BLaER1 treated with 17β-estradiol and CSF1 and Interleukin-3, amounts not matched to agents 10 nM and 100 nM (cell line): ENCODE data around the gene ADCYAP1R1.

Experiments used
- H3K27ac ChIP-seq, 11 experiments: shearing (Covaris generic); formaldehyde crosslinking; 2 replicates each; pipeline ENCODE4 v1.8.1; 2022
- H3K27me3 ChIP-seq, 11 experiments: shearing (Covaris generic); formaldehyde crosslinking; 2 replicates each; pipeline ENCODE4 v1.8.1; 2022
- H3K36me3 ChIP-seq, 11 experiments: shearing (Covaris generic); formaldehyde crosslinking; 2 replicates each; pipeline ENCODE4 v1.8.1; 2022
- H3K4me1 ChIP-seq, 10 experiments: shearing (Covaris generic); formaldehyde crosslinking; 2 replicates each; pipeline ENCODE4 v1.8.1; 2022
- H3K4me2 ChIP-seq, 11 experiments: shearing (Covaris generic); formaldehyde crosslinking; 2 replicates each; pipeline ENCODE4 v1.8.1; 2022
- H3K4me3 ChIP-seq, 10 experiments: shearing (Covaris generic); formaldehyde crosslinking; 2 replicates each; pipeline ENCODE4 v1.8.1; 2022
- H3K9ac ChIP-seq, 11 experiments: shearing (Covaris generic); formaldehyde crosslinking; 2 replicates each; pipeline ENCODE4 v1.8.1; 2022
- H3K9me3 ChIP-seq, 11 experiments: shearing (Covaris generic); formaldehyde crosslinking; replicated peaks in 1 of 11; 2 replicates each; pipeline ENCODE4 v1.8.1; 2022
- H4K20me1 ChIP-seq, 11 experiments: shearing (Covaris generic); formaldehyde crosslinking; 2 replicates each; pipeline ENCODE4 v1.8.1; 2022
- Cebpa-rat ChIP-seq, 11 experiments: shearing (Covaris generic); IDR thresholded peaks; 2 replicates each; pipeline ENCODE4 v1.8.1; 2022

ADCYAP1R1 gene

DNA sequence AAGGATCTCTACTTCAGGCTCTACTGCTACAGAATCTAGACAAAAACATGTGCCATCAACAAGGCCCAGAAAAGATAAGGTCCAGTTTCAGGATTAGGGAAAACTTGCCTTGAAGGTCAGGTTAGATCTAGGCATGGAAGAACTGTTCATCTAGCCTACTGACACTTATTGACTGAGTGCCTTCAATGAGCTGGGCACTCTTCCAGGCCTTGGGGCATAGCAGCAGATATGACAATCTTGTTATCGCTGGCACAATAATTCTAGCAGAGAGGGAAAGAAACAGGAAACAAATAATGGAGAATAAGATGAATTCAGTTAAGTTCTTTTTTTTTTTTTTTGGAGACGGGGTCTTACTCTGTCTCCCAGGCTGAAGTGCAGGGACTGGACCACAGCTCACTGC, 71.6 kb downstream of the ADCYAP1R1 start:
- Histone ChIP-seq H3K4me3 (no peak overlapping the region), H3K9ac (no peak overlapping the region), H4K20me1 (no peaks in the 10 kb centered on the region), H3K4me1 (no peaks in the 10 kb centered on the region), H3K9me3 (no peaks in the 10 kb centered on the region), H3K27me3 (no peaks in the 10 kb centered on the region), H3K36me3 (no peaks in the 10 kb centered on the region), H3K27ac (no peak overlapping the region), H3K4me2 (no peak overlapping the region)
- no peak for TF ChIP-seq Cebpa-rat (IDR thresholded peaks at IDR 0.05)

DNA sequence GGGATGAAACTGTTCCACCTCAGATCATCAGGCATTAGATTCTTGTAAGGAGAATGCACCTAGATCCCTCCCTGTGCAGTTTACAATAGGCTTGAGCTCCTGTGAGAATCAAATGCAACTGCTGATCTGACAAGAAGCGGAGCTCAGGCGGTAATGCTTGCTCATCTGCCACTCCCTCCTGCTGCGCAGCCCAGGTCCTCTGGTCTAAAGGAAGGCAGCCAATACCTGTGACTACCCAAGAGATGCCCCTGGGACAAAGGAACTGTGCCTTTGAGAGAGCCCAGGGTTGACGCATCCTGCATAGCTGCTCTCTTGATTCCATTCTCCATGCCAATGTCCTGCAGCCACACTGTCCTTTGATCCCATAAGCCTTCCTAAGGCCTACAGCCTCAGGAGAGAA, 73.1 kb downstream of the ADCYAP1R1 start:
- H3K36me3 ChIP-seq = no peaks in the 10 kb centered on the region
- H3K9me3 ChIP-seq = no peaks in the 10 kb centered on the region
- H4K20me1 ChIP-seq = no peaks in the 10 kb centered on the region
- no peak for TF ChIP-seq Cebpa-rat (IDR thresholded peaks at IDR 0.05)
- no peak overlapping the region for H3K9ac ChIP-seq
- no peak overlapping the region for H3K4me3 ChIP-seq
- H3K27ac ChIP-seq = no peak overlapping the region
- H3K27me3 ChIP-seq = no peaks in the 10 kb centered on the region
- H3K4me2 ChIP-seq = no peak overlapping the region
- no peaks in the 10 kb centered on the region for H3K4me1 ChIP-seq

DNA sequence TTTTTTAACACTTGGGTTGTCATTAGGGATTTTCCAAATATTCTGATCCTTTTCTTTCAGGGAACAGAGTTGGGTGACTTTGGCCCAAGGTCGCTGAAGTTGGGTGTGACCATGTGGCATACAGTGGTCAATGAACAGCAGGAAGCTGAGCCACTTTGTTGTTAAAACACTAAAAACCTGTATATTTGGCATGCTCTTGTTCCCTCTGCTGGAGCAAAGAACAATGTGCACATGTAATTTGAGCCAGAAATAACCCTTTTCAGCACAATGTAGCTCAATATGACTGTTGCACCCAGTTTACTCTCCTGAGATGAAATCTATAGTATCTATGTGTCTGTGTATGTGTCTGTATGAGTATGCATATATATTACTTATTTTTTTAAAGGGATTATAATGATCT, 74.9 kb downstream of the ADCYAP1R1 start:
- Histone ChIP-seq H3K4me1 (no peaks in the 10 kb centered on the region), H4K20me1 (no peaks in the 10 kb centered on the region), H3K9me3 (no peaks in the 10 kb centered on the region), H3K9ac (no peak overlapping the region), H3K36me3 (no peaks in the 10 kb centered on the region), H3K27ac (no peak overlapping the region), H3K4me2 (no peak overlapping the region), H3K4me3 (no peak overlapping the region), H3K27me3 (no peaks in the 10 kb centered on the region)
- TF ChIP-seq Cebpa-rat (IDR thresholded peaks at IDR 0.05) = no peak

DNA sequence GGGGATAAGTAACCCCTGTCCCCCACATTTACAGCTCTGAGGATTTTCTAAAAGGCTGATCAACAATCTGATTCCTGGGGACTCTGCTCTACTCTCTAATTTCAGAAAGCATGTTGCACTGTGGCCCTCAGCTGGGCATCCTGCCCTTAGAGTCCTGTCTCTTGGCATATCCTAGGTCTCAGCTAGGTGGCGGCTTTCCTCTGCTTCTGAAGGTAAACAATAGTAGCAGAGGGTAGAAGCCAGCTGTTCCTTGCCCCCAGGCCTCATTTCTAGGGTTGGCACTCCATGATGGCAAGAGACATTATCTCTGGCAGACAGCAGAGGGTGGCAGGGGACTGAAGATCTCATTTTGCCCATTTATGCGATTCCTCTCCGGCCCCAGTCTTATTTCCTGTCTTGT, 77.0 kb downstream of the ADCYAP1R1 start:
- Histone ChIP-seq H3K4me2 (no peak overlapping the region), H3K9me3 (no peaks in the 10 kb centered on the region), H3K27ac (no peak overlapping the region), H3K36me3 (no peaks in the 10 kb centered on the region), H3K4me1 (no peaks in the 10 kb centered on the region), H3K4me3 (no peak overlapping the region), H4K20me1 (no peaks in the 10 kb centered on the region), H3K9ac (no peak overlapping the region), H3K27me3 (no peaks in the 10 kb centered on the region)
- no peak for TF ChIP-seq Cebpa-rat (IDR thresholded peaks at IDR 0.05)

DNA sequence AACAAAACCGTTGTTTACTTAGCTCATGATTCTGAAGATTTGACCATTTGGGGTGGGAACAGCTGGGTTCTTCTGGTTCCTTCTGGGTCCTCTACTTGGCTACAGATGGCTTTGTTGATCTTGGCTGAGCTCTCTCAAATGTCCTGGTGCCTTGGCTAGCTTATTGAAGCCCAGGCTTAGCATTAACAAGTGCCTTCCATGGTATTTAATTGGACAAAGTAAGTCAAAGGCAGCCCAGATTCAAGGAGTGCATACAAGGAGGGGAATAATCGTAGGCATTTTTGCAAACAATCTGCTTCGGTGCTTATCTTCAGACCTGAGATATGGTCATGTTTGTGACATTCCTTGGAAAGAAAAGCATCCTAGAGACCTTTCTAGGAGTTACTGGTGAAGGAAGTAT, 81.4 kb downstream of the ADCYAP1R1 start:
- no peaks in the 10 kb centered on the region for H3K36me3 ChIP-seq
- H3K4me1 ChIP-seq = no peaks in the 10 kb centered on the region
- H3K4me3 ChIP-seq = no peak overlapping the region
- H3K9ac ChIP-seq = no peak overlapping the region
- H3K4me2 ChIP-seq = no peak overlapping the region
- no peak for TF ChIP-seq Cebpa-rat (IDR thresholded peaks at IDR 0.05)
- H3K27ac ChIP-seq = no peak overlapping the region
- H4K20me1 ChIP-seq = no peaks in the 10 kb centered on the region
- peaks cover 0 to 4% (median 0%) of the 10 kb centered on the region in 11 experiments; a peak in 1 of 22 replicates for H3K9me3 ChIP-seq
- no peaks in the 10 kb centered on the region for H3K27me3 ChIP-seq

DNA sequence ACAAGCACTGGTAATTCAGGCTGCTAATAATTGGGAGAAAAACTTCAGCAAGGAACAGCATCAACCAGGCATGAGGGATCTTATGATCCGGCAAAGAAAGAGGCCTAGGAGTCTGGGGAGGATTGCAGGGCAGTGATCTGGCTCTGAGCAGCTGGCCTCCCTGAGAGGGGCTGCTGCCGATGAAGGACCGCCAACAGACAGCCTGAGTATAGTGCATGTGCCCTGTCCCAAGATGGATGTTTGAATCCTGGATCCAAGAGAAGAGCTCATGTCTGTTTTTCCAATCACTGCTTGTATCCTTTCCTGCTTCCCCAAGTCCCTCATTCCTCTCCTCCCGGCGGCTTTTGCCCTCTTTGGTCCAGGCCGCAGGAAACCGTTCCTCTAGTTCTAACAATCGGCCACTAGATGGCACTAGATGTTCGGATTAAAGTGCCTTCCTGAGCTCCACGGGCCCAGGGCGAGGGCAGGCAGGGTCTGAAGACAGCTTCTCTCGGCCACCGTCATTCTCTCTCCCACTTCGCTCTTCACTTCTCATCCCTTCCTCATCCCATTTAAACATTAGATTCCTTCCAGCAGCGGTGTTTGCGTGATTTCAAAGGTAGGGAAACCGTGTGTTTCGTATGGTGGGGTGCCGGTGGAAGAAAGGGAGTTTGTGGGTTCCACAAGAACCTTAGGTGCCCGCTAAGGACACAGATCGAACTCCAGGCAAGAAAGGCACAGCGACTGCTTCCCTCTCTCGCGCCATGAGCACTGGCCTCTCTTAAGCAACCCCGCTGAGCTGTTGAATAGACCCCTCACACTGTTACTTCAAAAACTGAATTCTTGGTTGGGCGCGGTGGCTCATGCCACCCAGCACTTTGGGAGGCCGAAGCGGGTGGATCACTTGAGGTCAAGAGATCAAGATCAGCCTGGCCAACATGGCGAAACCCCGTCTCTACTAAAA, 82.4 kb downstream of the ADCYAP1R1 start:
- Histone ChIP-seq H3K36me3 (no peaks in the 10 kb centered on the region), H3K4me1 (no peaks in the 10 kb centered on the region), H3K27me3 (no peaks in the 10 kb centered on the region), H3K4me3 (no peak overlapping the region), H3K27ac (no peak overlapping the region), H3K9ac (no peak overlapping the region), H4K20me1 (no peaks in the 10 kb centered on the region), H3K9me3 (peaks cover 0 to 4% (median 0%) of the 10 kb centered on the region in 11 experiments; a peak in 1 of 22 replicates), H3K4me2 (no peak overlapping the region)
- no peak for TF ChIP-seq Cebpa-rat (IDR thresholded peaks at IDR 0.05)

GRCh38 chr7:31137234-31137633, 85.1 kb downstream of the ADCYAP1R1 start:
- Histone ChIP-seq H3K36me3 (no peaks in the 10 kb centered on the region), H3K9ac (no peak overlapping the region), H3K4me2 (no peak overlapping the region), H3K4me1 (no peaks in the 10 kb centered on the region), H3K27me3 (no peaks in the 10 kb centered on the region), H4K20me1 (no peaks in the 10 kb centered on the region), H3K4me3 (no peak overlapping the region), H3K27ac (no peak overlapping the region), H3K9me3 (peaks cover 0 to 4% (median 0%) of the 10 kb centered on the region in 11 experiments; a peak in 1 of 22 replicates)
- no peak for TF ChIP-seq Cebpa-rat (IDR thresholded peaks at IDR 0.05)

GRCh38 chr7:31145339-31145738, 93.2 kb downstream of the ADCYAP1R1 start:
- Histone ChIP-seq H3K9ac (no peak overlapping the region), H3K9me3 (peaks cover 0 to 5% (median 0%) of the 10 kb centered on the region in 11 experiments; a peak in 1 of 22 replicates), H3K4me1 (no peaks in the 10 kb centered on the region), H3K4me2 (no peak overlapping the region), H3K36me3 (no peaks in the 10 kb centered on the region), H4K20me1 (no peaks in the 10 kb centered on the region), H3K4me3 (no peak overlapping the region), H3K27ac (no peak overlapping the region), H3K27me3 (no peaks in the 10 kb centered on the region)
- TF ChIP-seq Cebpa-rat (IDR thresholded peaks at IDR 0.05) = no peak

- no peak overlapping the region for H3K9ac ChIP-seq
- no peak overlapping the region for H3K27ac ChIP-seq
- no peaks in the 10 kb centered on the region for H3K36me3 ChIP-seq
- no peak for TF ChIP-seq Cebpa-rat (IDR thresholded peaks at IDR 0.05)
- no peaks in the 10 kb centered on the region for H4K20me1 ChIP-seq
- H3K9me3 ChIP-seq = peaks cover 0 to 5% (median 0%) of the 10 kb centered on the region in 11 experiments; a peak in 1 of 22 replicates
- H3K27me3 ChIP-seq = no peaks in the 10 kb centered on the region
- no peak overlapping the region for H3K4me2 ChIP-seq
- no peaks in the 10 kb centered on the region for H3K4me1 ChIP-seq
- H3K4me3 ChIP-seq = no peak overlapping the region
Measured at GRCh38 chr7:31146030-31146429, 93.9 kb downstream of the ADCYAP1R1 start.

GRCh38 chr7:31146538-31146937, 94.4 kb downstream of the ADCYAP1R1 start:
- TF ChIP-seq Cebpa-rat (IDR thresholded peaks at IDR 0.05) = no peak
- Histone ChIP-seq H3K4me1 (no peaks in the 10 kb centered on the region), H3K4me3 (no peak overlapping the region), H4K20me1 (no peaks in the 10 kb centered on the region), H3K9me3 (peaks cover 0 to 5% (median 0%) of the 10 kb centered on the region in 11 experiments; a peak in 1 of 22 replicates), H3K27ac (no peak overlapping the region), H3K9ac (no peak overlapping the region), H3K36me3 (no peaks in the 10 kb centered on the region), H3K4me2 (no peak overlapping the region), H3K27me3 (no peaks in the 10 kb centered on the region)
